ENCODE results near the gene RAB3GAP2. TPM values are rescaled to one million over a fixed set of nuclear protein-coding genes. Genes with fewer than 3 reads are reported as not detected.

RAB3GAP2 gene
- total and polyA plus RNA-seq, 2 donors from 2014 or later: 7.6 to 38.1 TPM

DNA sequence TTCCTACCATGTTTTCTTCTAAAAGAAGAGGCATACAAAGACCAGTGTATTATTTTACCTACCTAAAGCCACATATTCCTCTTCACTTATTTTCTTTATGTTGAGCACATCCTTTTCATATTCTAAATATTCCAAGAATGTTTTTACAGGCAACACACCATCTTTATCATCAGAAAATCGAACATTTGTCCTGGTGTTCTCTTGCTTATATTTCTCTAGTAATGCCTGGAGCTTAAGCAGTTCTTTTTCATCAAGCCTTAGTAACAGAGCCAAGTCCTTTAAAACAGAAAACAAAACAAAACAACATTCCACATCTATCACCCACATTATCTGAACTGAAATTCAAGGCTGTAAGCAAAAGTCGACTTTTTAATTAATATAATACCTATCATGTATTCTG lies 89.6 kb downstream of the RAB3GAP2 start:
- Histone ChIP-seq H3K4me3 (ENCODE audit: low read length in 3 of 3) (no peak overlapping the region), H3K36me3 (ENCODE audit: control insufficient read depth in 2 of 3, insufficient read depth in 3 of 3, low read length in 3 of 3) (peaks cover 0 to 30% (median 6%) of the 10 kb centered on the region in 3 donors), H3K9me3 (ENCODE audit: control insufficient read depth in 2 of 3, insufficient read depth in 1 of 3, low read length in 3 of 3) (no peaks in the 10 kb centered on the region), H3K27ac (ENCODE audit: low read depth in 2 of 2, low read length in 2 of 2) (no peak overlapping the region), H3K4me1 (ENCODE audit: control insufficient read depth in 2 of 3, insufficient read depth in 2 of 3, low read depth in 1 of 3, low read length in 3 of 3) (no peaks in the 10 kb centered on the region), H3K27me3 (ENCODE audit: control insufficient read depth, insufficient read depth, low read length) (no peaks in the 10 kb centered on the region), H3K9ac (ENCODE audit: low read length in 3 of 3) (no peak overlapping the region)
- intact Hi-C loops (cut with DNase I): no loop called here
- DNase-seq (no peak), FAIRE-seq (no peak)
- TF ChIP-seq, protein P1, sequence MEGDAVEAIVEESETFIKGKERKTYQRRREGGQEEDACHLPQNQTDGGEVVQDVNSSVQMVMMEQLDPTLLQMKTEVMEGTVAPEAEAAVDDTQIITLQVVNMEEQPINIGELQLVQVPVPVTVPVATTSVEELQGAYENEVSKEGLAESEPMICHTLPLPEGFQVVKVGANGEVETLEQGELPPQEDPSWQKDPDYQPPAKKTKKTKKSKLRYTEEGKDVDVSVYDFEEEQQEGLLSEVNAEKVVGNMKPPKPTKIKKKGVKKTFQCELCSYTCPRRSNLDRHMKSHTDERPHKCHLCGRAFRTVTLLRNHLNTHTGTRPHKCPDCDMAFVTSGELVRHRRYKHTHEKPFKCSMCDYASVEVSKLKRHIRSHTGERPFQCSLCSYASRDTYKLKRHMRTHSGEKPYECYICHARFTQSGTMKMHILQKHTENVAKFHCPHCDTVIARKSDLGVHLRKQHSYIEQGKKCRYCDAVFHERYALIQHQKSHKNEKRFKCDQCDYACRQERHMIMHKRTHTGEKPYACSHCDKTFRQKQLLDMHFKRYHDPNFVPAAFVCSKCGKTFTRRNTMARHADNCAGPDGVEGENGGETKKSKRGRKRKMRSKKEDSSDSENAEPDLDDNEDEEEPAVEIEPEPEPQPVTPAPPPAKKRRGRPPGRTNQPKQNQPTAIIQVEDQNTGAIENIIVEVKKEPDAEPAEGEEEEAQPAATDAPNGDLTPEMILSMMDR (IDR thresholded peaks at IDR 0.05; ENCODE audit: borderline replicate concordance, extremely low read depth, insufficient read depth): no peak

DNA sequence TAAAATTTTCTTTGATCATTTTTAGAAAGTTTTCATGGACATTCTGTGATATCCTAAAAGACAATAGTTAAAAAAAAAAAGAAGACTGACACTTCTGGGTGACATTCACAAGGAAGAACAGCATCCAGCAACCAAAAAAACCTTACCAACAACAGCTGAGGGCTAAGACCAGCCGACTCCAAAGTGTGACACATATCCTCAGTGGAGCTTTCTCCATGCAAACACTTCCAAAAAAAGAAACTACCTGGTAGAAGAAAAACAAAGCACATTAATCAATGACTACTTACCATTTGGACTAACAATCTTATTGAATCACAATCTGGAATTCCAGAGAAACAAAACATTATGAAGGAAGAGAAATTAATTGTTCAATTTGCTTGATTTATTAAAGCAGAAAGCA lies 90.1 kb downstream of the RAB3GAP2 start:
- Histone ChIP-seq H3K27ac (ENCODE audit: low read depth in 2 of 2, low read length in 2 of 2) (no peak overlapping the region), H3K9me3 (ENCODE audit: control insufficient read depth in 2 of 3, insufficient read depth in 1 of 3, low read length in 3 of 3) (no peaks in the 10 kb centered on the region), H3K4me1 (ENCODE audit: control insufficient read depth in 2 of 3, insufficient read depth in 2 of 3, low read depth in 1 of 3, low read length in 3 of 3) (no peaks in the 10 kb centered on the region), H3K9ac (ENCODE audit: low read length in 3 of 3) (no peak overlapping the region), H3K27me3 (ENCODE audit: control insufficient read depth, insufficient read depth, low read length) (no peaks in the 10 kb centered on the region), H3K4me3 (ENCODE audit: low read length in 3 of 3) (no peak overlapping the region), H3K36me3 (ENCODE audit: control insufficient read depth in 2 of 3, insufficient read depth in 3 of 3, low read length in 3 of 3) (peaks cover 0 to 25% (median 4%) of the 10 kb centered on the region in 3 donors)
- TF ChIP-seq, protein P1 (IDR thresholded peaks at IDR 0.05; ENCODE audit: borderline replicate concordance, extremely low read depth, insufficient read depth): no peak
- FAIRE-seq: no peak
- DNase-seq: no peak
- intact Hi-C loops (cut with DNase I): no loop called here

DNA sequence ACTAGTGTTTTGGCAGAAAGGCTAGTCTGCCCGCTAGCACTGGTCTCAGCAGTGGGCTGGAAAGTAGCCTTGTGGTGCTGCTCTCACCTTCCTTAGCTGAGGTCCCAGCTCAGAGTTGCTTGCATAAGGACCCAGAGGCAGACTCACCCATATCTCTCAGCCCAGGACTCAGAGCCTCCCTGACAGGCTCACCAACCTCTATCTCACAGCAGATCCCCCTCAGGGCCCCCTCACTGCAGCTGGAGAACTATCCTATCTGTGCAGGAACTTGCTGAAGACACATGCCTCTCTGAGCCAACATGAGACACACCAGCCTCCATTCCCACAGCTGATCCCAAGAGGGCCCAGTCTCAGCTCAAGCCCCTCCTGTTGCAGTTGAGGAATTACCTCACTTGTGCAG lies 95.7 kb downstream of the RAB3GAP2 start:
- Histone ChIP-seq H3K4me1 (ENCODE audit: control insufficient read depth in 2 of 3, insufficient read depth in 2 of 3, low read depth in 1 of 3, low read length in 3 of 3) (no peaks in the 10 kb centered on the region), H3K9ac (ENCODE audit: low read length in 3 of 3) (no peak overlapping the region), H3K27me3 (ENCODE audit: control insufficient read depth, insufficient read depth, low read length) (no peaks in the 10 kb centered on the region), H3K9me3 (ENCODE audit: control insufficient read depth in 2 of 3, insufficient read depth in 1 of 3, low read length in 3 of 3) (no peaks in the 10 kb centered on the region), H3K4me3 (ENCODE audit: low read length in 3 of 3) (no peak overlapping the region), H3K27ac (ENCODE audit: low read depth in 2 of 2, low read length in 2 of 2) (no peak overlapping the region), H3K36me3 (ENCODE audit: control insufficient read depth in 2 of 3, insufficient read depth in 3 of 3, low read length in 3 of 3) (peaks cover 2 to 13% (median 4%) of the 10 kb centered on the region in 3 donors)
- FAIRE-seq (no peak), DNase-seq (no peak)
- TF ChIP-seq, protein P1 (IDR thresholded peaks at IDR 0.05; ENCODE audit: borderline replicate concordance, extremely low read depth, insufficient read depth): no peak
- intact Hi-C loops (cut with DNase I): no loop called here

All from kidney (tissue), 14 donors.